Memory B cell (primary cell): ENCODE results near the gene DYNLL1.

Source experiments
- ATAC-seq: fragments of 150-1000 bp; cut with Tn5 transposase; 2 replicates; pipeline ENCODE4 v1.10.0; 2021; ENCODE audit warnings: low read depth, mild to moderate bottlenecking, moderate library complexity
- DNase-seq, 2 donors: peaks; one replicate each; pipeline ENCODE4 v3.0.0; 2022; ENCODE audit warnings: low spot score in 2 of 2
- H3K27ac Mint-ChIP-seq: one replicate; pipeline ENCODE4 v1.8.0; 2022; ENCODE audit warnings: mild to moderate bottlenecking, moderate library complexity, mixed read lengths
- H3K27me3 Mint-ChIP-seq: one replicate; pipeline ENCODE4 v1.8.0; 2022; ENCODE audit warnings: mixed read lengths
- H3K36me3 Mint-ChIP-seq: one replicate; pipeline ENCODE4 v1.8.0; 2022; ENCODE audit warnings: mild to moderate bottlenecking, mixed read lengths
- H3K4me1 Mint-ChIP-seq: one replicate; pipeline ENCODE4 v1.8.0; 2022; ENCODE audit warnings: mixed read lengths
- H3K4me3 Mint-ChIP-seq: one replicate; pipeline ENCODE4 v1.8.0; 2022; ENCODE audit warnings: mild to moderate bottlenecking, moderate library complexity, mixed read lengths
- H3K9me3 Mint-ChIP-seq: one replicate; pipeline ENCODE4 v1.8.0; 2022; ENCODE audit warnings: mixed read lengths

The DYNLL1 gene

DNA sequence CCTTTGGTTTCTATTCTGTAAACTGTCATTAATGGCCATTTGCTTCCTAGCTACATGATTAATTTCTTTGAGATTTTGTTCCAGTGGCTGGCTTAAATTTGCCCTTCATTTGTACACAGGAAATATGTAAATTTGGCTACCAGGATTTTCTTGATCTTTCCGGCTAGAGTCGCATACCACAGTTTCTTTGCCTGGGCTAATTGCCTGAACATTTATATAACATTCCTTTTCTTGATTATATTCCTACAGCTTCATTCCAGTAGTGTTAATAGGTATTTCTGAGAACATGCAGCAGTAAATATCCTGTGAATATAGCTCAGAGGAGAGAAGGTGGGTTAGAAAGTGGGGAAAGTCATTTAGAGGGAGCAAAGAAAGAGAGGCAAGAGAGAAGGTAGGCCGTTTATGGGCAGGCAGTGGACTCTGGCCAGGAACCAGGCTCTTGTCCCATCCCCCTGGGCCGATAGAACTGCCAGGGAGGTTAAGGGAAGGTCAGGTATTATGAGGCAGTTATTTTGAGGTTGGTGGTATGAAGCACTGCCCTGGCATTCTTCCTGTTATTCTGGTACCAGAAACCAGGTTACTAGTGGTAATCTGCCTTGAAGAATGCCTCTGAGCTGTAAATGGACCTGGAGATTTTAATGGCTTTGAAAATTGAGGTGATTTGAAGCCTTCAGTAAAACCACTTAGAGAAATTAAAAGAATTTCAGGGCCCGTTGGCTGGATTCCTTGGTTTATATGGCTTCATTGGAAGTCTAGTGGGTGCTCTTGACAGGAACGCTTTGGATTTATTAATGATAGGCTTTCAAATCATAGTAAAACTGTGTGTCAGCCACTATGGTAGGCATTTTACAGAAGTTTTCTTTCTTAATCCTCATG is 42.6 kb downstream of the DYNLL1 start:
- Mint-ChIP-seq H3K9me3 (no peaks in the 10 kb centered on the region), H3K27me3 (no peaks in the 10 kb centered on the region), H3K36me3 (peaks cover 2% of the 10 kb centered on the region), H3K27ac (peak overlapping the region; percentile 62), H3K4me1 (peaks cover 37% of the 10 kb centered on the region), H3K4me3 (peak overlapping the region; percentile 86)
- DNase-seq (no peak), ATAC-seq (no peak)

DNA sequence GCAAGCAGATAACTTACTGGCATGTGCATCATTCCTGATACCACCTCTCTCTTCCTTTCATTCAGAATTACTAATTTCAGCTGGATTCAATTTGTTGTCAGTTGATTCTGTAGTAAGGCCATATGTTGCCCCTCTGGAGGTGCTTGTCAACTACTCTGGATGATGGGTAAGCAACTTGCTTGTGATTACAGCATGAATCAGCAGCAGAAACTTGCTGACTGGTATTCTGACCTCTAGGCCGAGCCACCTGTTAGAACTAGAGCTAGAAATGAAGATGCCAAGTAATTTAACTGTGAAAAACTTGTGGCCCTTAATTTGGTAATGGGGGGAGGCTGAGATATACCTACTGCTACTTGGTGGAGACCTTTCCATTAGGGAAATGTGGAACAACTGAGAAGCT is 43.4 kb downstream of the DYNLL1 start:
- ATAC-seq: no peak
- Mint-ChIP-seq H3K4me1 (peaks cover 35% of the 10 kb centered on the region), H3K27me3 (no peaks in the 10 kb centered on the region), H3K4me3 (peak overlapping the region; percentile 86), H3K27ac (peak overlapping the region; percentile 62), H3K9me3 (no peaks in the 10 kb centered on the region), H3K36me3 (peaks cover 2% of the 10 kb centered on the region)
- DNase-seq: no peak

DNA sequence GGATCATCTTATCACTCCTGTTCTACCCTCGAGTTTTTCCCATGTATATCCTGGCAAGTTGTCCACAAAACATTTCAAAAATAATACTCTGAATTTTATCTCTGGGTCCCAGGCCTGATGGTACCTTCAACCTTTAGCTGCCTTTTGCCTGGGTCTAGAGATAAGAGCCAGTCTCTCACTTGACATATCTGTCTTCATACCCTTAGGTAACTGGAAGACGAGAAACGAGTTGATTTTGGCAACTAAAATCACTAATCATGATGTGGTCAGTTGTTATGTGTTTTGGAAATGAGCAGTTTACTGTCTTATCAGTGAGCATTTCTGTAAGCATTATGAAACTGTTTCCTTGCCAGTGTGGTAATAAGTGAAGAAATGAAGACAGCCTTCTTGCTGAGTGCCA is 44.5 kb downstream of the DYNLL1 start:
- Mint-ChIP-seq H3K27ac (no peak overlapping the region), H3K27me3 (no peaks in the 10 kb centered on the region), H3K4me3 (no peak overlapping the region), H3K36me3 (peaks cover 2% of the 10 kb centered on the region), H3K4me1 (peaks cover 37% of the 10 kb centered on the region), H3K9me3 (no peaks in the 10 kb centered on the region)
- DNase-seq (no peak), ATAC-seq (no peak)

GRCh38 chr12:120542166-120542565 is 46.3 kb downstream of the DYNLL1 start:
- Mint-ChIP-seq H3K4me3 (no peak overlapping the region), H3K4me1 (peaks cover 25% of the 10 kb centered on the region), H3K9me3 (no peaks in the 10 kb centered on the region), H3K27me3 (no peaks in the 10 kb centered on the region), H3K27ac (no peak overlapping the region), H3K36me3 (peaks cover 5% of the 10 kb centered on the region)
- ATAC-seq: no peak
- DNase-seq: no peak

GRCh38 chr12:120544691-120545090 is 48.8 kb downstream of the DYNLL1 start:
- no peaks in the 10 kb centered on the region for H3K9me3 Mint-ChIP-seq
- peaks cover 9% of the 10 kb centered on the region for H3K4me1 Mint-ChIP-seq
- no peak for DNase-seq
- no peaks in the 10 kb centered on the region for H3K27me3 Mint-ChIP-seq
- no peak for ATAC-seq
- H3K4me3 Mint-ChIP-seq: no peak overlapping the region
- no peak overlapping the region for H3K27ac Mint-ChIP-seq
- H3K36me3 Mint-ChIP-seq: peaks cover 5% of the 10 kb centered on the region

DNA sequence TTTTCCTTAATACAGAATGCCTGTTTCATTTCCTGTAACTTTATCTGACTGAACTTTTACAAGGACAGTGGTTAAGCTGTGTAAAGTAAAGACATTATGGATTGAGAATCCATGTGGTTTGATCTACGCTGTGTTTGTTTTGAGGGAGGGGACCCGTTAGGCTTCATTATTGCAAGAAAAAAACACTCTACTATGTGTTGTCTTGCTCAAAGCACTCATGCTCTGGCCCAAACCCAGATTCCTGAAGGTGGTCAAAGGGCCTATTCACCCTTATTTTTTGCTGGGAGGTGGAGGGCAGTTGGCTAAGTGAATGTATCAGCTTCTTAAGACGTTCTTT is 50.1 kb downstream of the DYNLL1 start:
- no peak overlapping the region for H3K27ac Mint-ChIP-seq
- ATAC-seq: no peak
- no peaks in the 10 kb centered on the region for H3K9me3 Mint-ChIP-seq
- H3K4me1 Mint-ChIP-seq: peaks cover 6% of the 10 kb centered on the region
- H3K4me3 Mint-ChIP-seq: no peak overlapping the region
- H3K36me3 Mint-ChIP-seq: peaks cover 5% of the 10 kb centered on the region
- no peaks in the 10 kb centered on the region for H3K27me3 Mint-ChIP-seq
- no peak for DNase-seq
